Peyer's patch (tissue), 4 donors: ENCODE results near the gene EPHA6. TPM values are rescaled to one million over a fixed set of nuclear protein-coding genes. Genes with fewer than 3 reads are reported as not detected.

ENCODE experiments used
- DNase-seq, 3 donors: peaks; one replicate each; pipeline ENCODE4 v3.0.0-alpha.2; 2017 to 2019
- H3K27ac ChIP-seq, 4 donors: fragments of 200-600 bp; sonication (generic); one replicate each; pipeline ENCODE4 v1.5.1; 2016 to 2019
- H3K27me3 ChIP-seq, 2 donors: fragments of 200-600 bp; sonication (generic); one replicate each; pipeline ENCODE4 v1.5.1; 2019
- H3K36me3 ChIP-seq, 3 donors: fragments of 200-600 bp; sonication (generic); one replicate each; pipeline ENCODE4 v1.5.1; 2016 to 2019
- H3K4me1 ChIP-seq, 4 donors: fragments of 200-600 bp; sonication (generic); one replicate each; pipeline ENCODE4 v1.5.1; 2016 to 2019
- H3K4me3 ChIP-seq, 4 donors: fragments of 200-600 bp; sonication (generic); 1 replicate in 3 of 4; 2 replicates in 1 of 4; pipeline ENCODE4 v1.5.1; 2016 to 2019; ENCODE audit warnings: mild to moderate bottlenecking in 1 of 4
- H3K9me3 ChIP-seq, 4 donors: fragments of 200-600 bp; sonication (generic); one replicate each; pipeline ENCODE4 v1.5.1; 2016 to 2019; ENCODE audit warnings: mild to moderate bottlenecking in 1 of 4
- CTCF ChIP-seq, 6 experiments: fragments of 450-650 bp in 4 of 6; fragments of 200-600 bp in 2 of 6; sonication (generic) in 1 of 6; IDR thresholded peaks; one replicate each; pipeline ENCODE4 v1.5.1; 2017 to 2019; ENCODE audit warnings: antibody characterized with exemption in 6 of 6, mild to moderate bottlenecking in 3 of 6, moderate library complexity in 1 of 6
- POLR2A ChIP-seq, 2 donors: fragments of 450-650 bp; IDR thresholded peaks; one replicate each; pipeline ENCODE4 v1.5.1; 2017; ENCODE audit warnings: antibody characterized with exemption in 2 of 2, mild to moderate bottlenecking in 2 of 2, moderate library complexity in 2 of 2
- total RNA-seq, 4 donors: library from RNA; depleted of rRNA; stranded (reverse); fragments of >200 nt; gene quantifications; one replicate each; pipeline ENCODE4 v1.1.0, GENCODE V29; 2016

The EPHA6 gene
- total RNA-seq, 4 donors from 2014 or later: 1.7 to 2.1 (median 1.9) TPM; not detected in 1

DNA sequence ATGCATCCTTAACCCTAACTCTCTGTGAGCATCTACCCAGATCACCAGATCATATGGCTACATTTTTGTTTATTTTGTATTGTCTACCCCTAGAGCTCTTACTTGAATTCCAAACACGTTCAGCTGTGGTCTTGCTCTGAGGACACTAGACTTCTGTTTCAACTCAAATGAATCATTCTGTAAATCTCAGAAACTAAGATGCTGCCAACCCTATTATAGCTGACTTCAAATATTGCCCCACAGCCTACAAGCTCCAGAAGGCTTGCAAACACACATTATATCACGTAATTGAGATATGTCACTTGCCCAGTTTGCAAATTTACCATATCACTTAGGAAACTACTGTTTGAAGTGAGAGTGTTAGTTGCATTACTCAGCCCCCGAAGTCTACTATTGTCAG, 524.0 kb downstream of the EPHA6 start:
- Histone ChIP-seq H3K27me3 (no peaks in the 10 kb centered on the region), H3K36me3 (no peaks in the 10 kb centered on the region), H3K4me3 (no peak overlapping the region), H3K9me3 (no peaks in the 10 kb centered on the region), H3K27ac (no peak overlapping the region), H3K4me1 (no peaks in the 10 kb centered on the region)
- no peak for DNase-seq
- no peak for TF ChIP-seq CTCF (IDR thresholded peaks at IDR 0.05)
- no peak for TF ChIP-seq POLR2A (IDR thresholded peaks at IDR 0.05)

DNA sequence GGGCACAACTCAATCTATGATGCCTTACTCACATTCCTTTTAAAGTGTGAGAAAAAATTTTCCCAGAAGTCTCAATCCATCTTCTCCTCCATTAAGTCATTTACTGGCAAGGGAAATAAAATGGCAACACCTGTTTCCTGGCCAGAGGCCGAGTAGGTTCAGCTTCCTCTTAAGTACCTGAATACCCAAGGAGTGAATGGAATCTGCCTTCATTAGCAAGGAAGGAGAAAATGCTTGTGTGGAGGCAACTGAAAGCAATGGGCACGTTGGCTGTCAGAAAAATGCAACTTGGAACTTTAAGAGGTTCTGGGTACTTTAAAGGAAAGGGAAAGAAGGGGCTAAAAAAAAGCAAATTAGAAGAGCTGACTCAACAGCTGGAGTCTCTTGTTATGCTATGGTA, 526.5 kb downstream of the EPHA6 start:
- H3K27ac ChIP-seq: no peak overlapping the region
- DNase-seq: no peak
- TF ChIP-seq CTCF (IDR thresholded peaks at IDR 0.05): no peak
- no peak for TF ChIP-seq POLR2A (IDR thresholded peaks at IDR 0.05)
- H3K27me3 ChIP-seq: no peaks in the 10 kb centered on the region
- no peaks in the 10 kb centered on the region for H3K36me3 ChIP-seq
- no peaks in the 10 kb centered on the region for H3K4me1 ChIP-seq
- no peaks in the 10 kb centered on the region for H3K9me3 ChIP-seq
- H3K4me3 ChIP-seq: no peak overlapping the region

- Histone ChIP-seq H3K27ac (no peak overlapping the region), H3K36me3 (no peaks in the 10 kb centered on the region), H3K4me3 (no peak overlapping the region), H3K4me1 (no peaks in the 10 kb centered on the region), H3K9me3 (no peaks in the 10 kb centered on the region), H3K27me3 (no peaks in the 10 kb centered on the region)
- TF ChIP-seq CTCF (IDR thresholded peaks at IDR 0.05) (no peak), POLR2A (IDR thresholded peaks at IDR 0.05) (no peak)
- DNase-seq: no peak
These were observed 533.4 kb downstream of the EPHA6 start for GRCh38 chr3:97347780-97348179.

DNA sequence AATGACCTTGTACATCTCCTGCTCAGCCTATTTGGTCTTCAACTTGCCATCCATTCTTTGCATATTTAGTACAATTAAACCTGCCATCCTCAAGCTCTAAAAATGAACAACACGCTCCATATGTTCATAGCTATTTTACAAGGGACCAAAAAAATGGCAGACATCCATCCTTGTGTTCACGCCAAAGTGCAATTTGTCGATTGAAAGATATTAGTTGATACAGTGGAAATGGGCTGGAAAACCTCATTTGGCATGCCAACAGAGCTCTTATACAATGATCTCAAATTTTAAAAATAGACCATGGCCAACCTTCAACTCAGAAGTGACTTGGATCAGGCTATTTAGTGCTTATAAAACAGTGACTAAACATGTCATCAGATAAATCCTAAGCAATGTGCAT, 536.6 kb downstream of the EPHA6 start:
- Histone ChIP-seq H3K4me3 (no peak overlapping the region), H3K36me3 (no peaks in the 10 kb centered on the region), H3K4me1 (no peaks in the 10 kb centered on the region), H3K27me3 (no peaks in the 10 kb centered on the region), H3K9me3 (no peaks in the 10 kb centered on the region), H3K27ac (no peak overlapping the region)
- DNase-seq: no peak
- TF ChIP-seq POLR2A (IDR thresholded peaks at IDR 0.05) (no peak), CTCF (IDR thresholded peaks at IDR 0.05) (no peak)

DNA sequence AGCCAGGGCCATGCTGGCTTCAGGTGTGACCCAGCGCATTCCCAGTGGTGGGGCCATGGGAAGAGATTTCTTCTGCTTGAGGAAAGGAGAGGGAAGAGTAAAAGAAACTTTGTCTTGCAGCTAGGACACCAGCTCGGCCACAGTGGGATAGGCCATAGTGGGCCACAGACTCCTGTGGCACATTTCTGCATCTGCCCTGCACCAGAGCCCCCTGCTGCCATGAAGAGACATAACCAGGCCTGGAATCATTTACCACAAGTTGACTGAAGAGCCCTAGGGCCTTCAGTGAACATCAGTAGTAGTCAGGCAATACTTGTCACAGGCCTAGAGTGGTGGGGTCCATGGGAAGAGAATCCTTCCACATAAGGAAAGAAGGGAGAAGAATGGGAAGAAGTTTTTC, 538.8 kb downstream of the EPHA6 start:
- Histone ChIP-seq H3K4me1 (no peaks in the 10 kb centered on the region), H3K27ac (no peak overlapping the region)

More for the DNA sequence above, 538.8 kb downstream of the EPHA6 start:
- H3K9me3 ChIP-seq: no peaks in the 10 kb centered on the region
- no peak overlapping the region for H3K4me3 ChIP-seq
- DNase-seq: no peak
- H3K36me3 ChIP-seq: no peaks in the 10 kb centered on the region
- no peaks in the 10 kb centered on the region for H3K27me3 ChIP-seq
- TF ChIP-seq POLR2A (IDR thresholded peaks at IDR 0.05): no peak
- TF ChIP-seq CTCF (IDR thresholded peaks at IDR 0.05): no peak
